Naive thymus-derived CD4-positive, alpha-beta T cell (primary cell): ENCODE data around the gene POP4. TPM values are rescaled to one million over a fixed set of nuclear protein-coding genes. Genes with fewer than 3 reads are reported as not detected.
"Not testable (repeated sequence)": the region's sequence is repeated elsewhere in the genome, so short reads cannot be mapped to it uniquely, and the experiment has no call there.

ENCODE experiments used
- ATAC-seq: fragments of 150-1000 bp; cut with Tn5 transposase; 2 replicates; pipeline ENCODE4 v1.10.0; 2021; ENCODE audit warnings: mild to moderate bottlenecking, moderate library complexity
- CTCF ChIA-PET: fragments of 350-600 bp; sonication (Branson Sonifier 250); formaldehyde crosslinking; loops from one replicate; lab custom pipeline; 2021; ENCODE audit warnings: antibody characterized with exemption; lab: Charles Lee
- POLR2A ChIA-PET: fragments of 350-600 bp; sonication (Branson Sonifier 250); formaldehyde crosslinking; loops from one replicate; lab custom pipeline; 2021; ENCODE audit warnings: antibody characterized with exemption, inconsistent platforms; lab: Charles Lee
- DNase-seq, 9 donors: peaks; one replicate each; pipeline versions ENCODE4 v3.0.0 to v3.0.0-alpha.2; 2020 to 2022; ENCODE audit warnings: mixed read lengths in 1 of 9
- H3K27ac ChIP-seq: one replicate; pipeline ENCODE4 v1.7.0; 2013; ENCODE audit warnings: mild to moderate bottlenecking, low read depth, low read length, moderate library complexity
- H3K27me3 ChIP-seq, 2 donors: one replicate each; pipeline ENCODE4 v1.7.0; 2013; ENCODE audit warnings: low read length in 2 of 2, mild to moderate bottlenecking in 2 of 2, moderate library complexity in 2 of 2; ENCODE audit not compliant: control insufficient read depth in 2 of 2, insufficient read depth in 2 of 2
- H3K36me3 ChIP-seq, 3 experiments: 1 replicate in 2 of 3; 2 replicates in 1 of 3; pipeline ENCODE4 v1.7.0; 2013; ENCODE audit warnings: low read length in 3 of 3, mild to moderate bottlenecking in 3 of 3, moderate library complexity in 1 of 3; ENCODE audit not compliant: insufficient read depth in 3 of 3, control insufficient read depth in 2 of 3
- H3K4me1 ChIP-seq, 2 donors: one replicate each; pipeline ENCODE4 v1.7.0; 2013; ENCODE audit warnings: low read length in 2 of 2, mild to moderate bottlenecking in 2 of 2, moderate library complexity in 1 of 2; ENCODE audit not compliant: control insufficient read depth in 2 of 2, insufficient read depth in 2 of 2
- H3K4me3 ChIP-seq: 2 replicates; pipeline ENCODE4 v1.7.0; 2013; ENCODE audit warnings: mild to moderate bottlenecking, low read length
- H3K9me3 ChIP-seq, 3 experiments: 1 replicate in 2 of 3; 2 replicates in 1 of 3; pipeline ENCODE4 v1.7.0; 2013; ENCODE audit warnings: low read length in 3 of 3; ENCODE audit not compliant: control insufficient read depth in 2 of 3
- H3K27ac Mint-ChIP-seq, 9 donors: one replicate each; pipeline ENCODE4 v1.8.0; 2020 to 2022; ENCODE audit warnings: mixed read lengths in 9 of 9, mild to moderate bottlenecking in 8 of 9, moderate library complexity in 5 of 9, inconsistent platforms in 2 of 9
- H3K27me3 Mint-ChIP-seq, 5 donors: one replicate each; pipeline ENCODE4 v1.8.0; 2021 to 2022; ENCODE audit warnings: mixed read lengths in 5 of 5, mild to moderate bottlenecking in 1 of 5
- H3K36me3 Mint-ChIP-seq, 5 donors: one replicate each; pipeline ENCODE4 v1.8.0; 2020 to 2022; ENCODE audit warnings: mixed read lengths in 5 of 5, mild to moderate bottlenecking in 3 of 5, inconsistent platforms in 1 of 5
- H3K4me1 Mint-ChIP-seq, 7 donors: one replicate each; pipeline ENCODE4 v1.8.0; 2020 to 2022; ENCODE audit warnings: mixed read lengths in 7 of 7, mild to moderate bottlenecking in 3 of 7, inconsistent platforms in 1 of 7
- H3K4me3 Mint-ChIP-seq, 10 donors: one replicate each; pipeline ENCODE4 v1.8.0; 2020 to 2022; ENCODE audit warnings: mild to moderate bottlenecking in 10 of 10, mixed read lengths in 10 of 10, moderate library complexity in 6 of 10, inconsistent platforms in 2 of 10
- H3K9me3 Mint-ChIP-seq, 11 donors: one replicate each; pipeline ENCODE4 v1.8.0; 2020 to 2022; ENCODE audit warnings: mixed read lengths in 11 of 11, mild to moderate bottlenecking in 4 of 11, inconsistent platforms in 1 of 11, moderate library complexity in 1 of 11
- intact Hi-C, 2 donors: fragments of 100-400 bp; cut with micrococcal nuclease; formaldehyde crosslinking; loops; one replicate each; pipeline ENCODE4 v1.15.1; 2023
- polyA plus RNA-seq, 2 donors: library from polyadenylated mRNA; unstranded; fragments of 300-500 nt; fragmentation: Illumina TruSeq; gene quantifications; one replicate each; pipeline ENCODE4 v1.2.3, GENCODE V29; 2021
- total RNA-seq, 6 experiments: library from RNA in 5 of 6; stranded (reverse) in 5 of 6; gene quantifications; 1 replicate in 5 of 6; 2 replicates in 1 of 6; pipeline ENCODE4 v1.2.3 and lab custom pipeline; 2021 to 2026

POP4 gene, protein sequence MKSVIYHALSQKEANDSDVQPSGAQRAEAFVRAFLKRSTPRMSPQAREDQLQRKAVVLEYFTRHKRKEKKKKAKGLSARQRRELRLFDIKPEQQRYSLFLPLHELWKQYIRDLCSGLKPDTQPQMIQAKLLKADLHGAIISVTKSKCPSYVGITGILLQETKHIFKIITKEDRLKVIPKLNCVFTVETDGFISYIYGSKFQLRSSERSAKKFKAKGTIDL
- total RNA-seq: 10 to 100 TPM; 45.3 to 99.1 (median 53.4) TPM
- polyA plus RNA-seq: 100 to 1,000 TPM; 137 to 156 TPM
- total RNA-seq (lab: John Stamatoyannopoulos, UW): 22.7 reads per million, percentile 53 among the genes with 10 or more reads in this experiment

DNA sequence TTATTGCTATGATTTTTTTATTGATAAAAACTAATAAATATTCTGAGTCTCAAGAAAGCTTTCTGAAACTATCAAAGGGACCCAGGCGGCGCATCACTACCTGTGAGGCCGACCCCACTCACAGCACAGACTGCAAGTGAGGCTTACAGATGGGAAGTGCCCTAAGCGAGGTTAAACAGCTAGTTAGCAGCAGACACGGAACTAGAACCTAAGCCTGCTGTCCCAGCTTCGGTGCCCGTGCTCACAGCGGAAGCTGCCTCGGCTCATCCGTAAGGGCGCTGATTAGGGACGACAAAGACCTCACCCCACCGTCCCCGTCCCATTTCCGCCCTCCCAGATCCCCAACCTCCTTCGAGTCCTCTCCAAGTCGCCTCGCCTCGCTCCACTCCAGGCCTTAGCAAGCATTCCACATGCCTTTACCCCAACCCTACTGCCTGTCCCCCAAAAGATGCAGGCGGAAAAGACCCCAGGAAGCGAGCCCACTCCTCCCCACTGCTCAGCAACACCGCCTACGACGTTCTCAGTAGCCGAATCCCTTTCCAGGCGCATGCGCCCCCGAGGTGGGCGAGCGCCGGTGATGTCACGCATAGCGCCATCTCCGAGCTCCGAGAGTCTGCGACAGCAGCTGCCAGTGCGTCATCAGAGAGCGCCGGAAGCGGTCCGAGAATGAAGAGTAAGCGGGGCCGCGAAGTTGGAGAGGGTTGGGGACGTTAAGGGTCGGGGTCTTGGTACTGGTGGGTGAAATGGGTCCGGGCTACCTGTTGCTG lies at the start of gene POP4:
TSS of gene POP4 (plus strand) at position 631 of the 767 bp plus-strand sequence. CDS start at position 667, 36 bp downstream.
- Histone ChIP-seq H3K4me3 (peak within 1 kb of the TSS; percentile 81), H3K27me3 (no peaks in the 10 kb centered on the region), H3K27ac (peak within 1 kb of the TSS; percentile 91), H3K36me3 (peaks cover 3 to 25% (median 9%) of the 10 kb centered on the region in 3 experiments), H3K4me1 (peaks cover 12 to 16% of the 10 kb centered on the region in 2 donors), H3K9me3 (no peaks in the 10 kb centered on the region)
- intact Hi-C loops: loop anchor here (1.0 to 10.0 kb wide), 13 partner anchors 19 to 1811 kb away; partner anchors contain the start of genes UQCRFS1 (in 2 of the 2), URI1 (in 2 of the 2) and CCNE1 (in 1 of the 2)
- peak within 1 kb of the TSS; percentile 95 to 100 (median 98) for H3K4me3 Mint-ChIP-seq
- peaks cover 0 to 5% (median 0%) of the 10 kb centered on the region in 11 donors for H3K9me3 Mint-ChIP-seq
- H3K36me3 Mint-ChIP-seq: peaks cover 5 to 21% (median 9%) of the 10 kb centered on the region in 5 donors
- peak; percentile 89 for ATAC-seq
- peak within 1 kb of the TSS; percentile 100 for H3K27ac Mint-ChIP-seq
- peak; percentile 96 to 98 (median 97) for DNase-seq
- H3K27me3 Mint-ChIP-seq: peaks cover 0 to 5% (median 0%) of the 10 kb centered on the region in 5 donors
- ChIA-PET CTCF (interaction anchor here (0.6 to 3.5 kb wide), 11 partner anchors 56 to 266 kb away, joined by 3 to 39 read pairs (median 10); partner anchors contain the start of genes C19orf12 and PLEKHF1), POLR2A (interaction anchor here (0.7 to 9.9 kb wide), 39 partner anchors 9 to 1812 kb away, joined by 3 to 198 read pairs (median 7); partner anchors contain the start of genes C19orf12, PLEKHF1 and URI1)
- H3K4me1 Mint-ChIP-seq: peaks cover 14 to 40% (median 26%) of the 10 kb centered on the region in 7 donors

DNA sequence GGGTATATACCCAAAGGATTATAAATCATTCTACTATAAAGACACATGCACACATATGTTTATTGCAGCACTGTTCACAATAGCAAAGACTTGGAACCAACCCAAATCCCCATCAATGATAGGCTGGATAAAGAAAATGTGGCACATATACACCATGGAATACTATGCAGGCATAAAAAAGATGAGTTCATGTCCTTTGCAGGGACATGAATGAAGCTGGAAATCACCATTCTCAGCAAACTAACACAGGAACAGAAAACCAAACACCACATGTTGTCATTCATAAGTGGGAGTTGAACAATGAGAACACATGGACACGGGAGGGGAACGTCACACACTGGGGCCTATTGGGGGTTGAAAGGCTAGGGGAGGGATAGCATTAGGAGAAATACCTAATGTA lies 47.0 kb upstream of the POP4 start:
- H3K4me3 ChIP-seq, H3K4me3 Mint-ChIP-seq, intact Hi-C loops, H3K4me1 Mint-ChIP-seq, DNase-seq, H3K27me3 ChIP-seq, H3K27ac Mint-ChIP-seq, H3K27ac ChIP-seq, H3K4me1 ChIP-seq, H3K36me3 ChIP-seq, CTCF ChIA-PET, ATAC-seq, POLR2A ChIA-PET: not testable (repeated sequence)
- Mint-ChIP-seq H3K36me3 (peaks cover 0 to 23% (median 3%) of the 10 kb centered on the region in 5 donors), H3K9me3 (peaks cover 13 to 66% (median 33%) of the 10 kb centered on the region in 11 donors), H3K27me3 (peaks cover 22 to 40% (median 32%) of the 10 kb centered on the region in 5 donors)
- peaks cover 0 to 13% (median 0%) of the 10 kb centered on the region in 3 experiments for H3K9me3 ChIP-seq

DNA sequence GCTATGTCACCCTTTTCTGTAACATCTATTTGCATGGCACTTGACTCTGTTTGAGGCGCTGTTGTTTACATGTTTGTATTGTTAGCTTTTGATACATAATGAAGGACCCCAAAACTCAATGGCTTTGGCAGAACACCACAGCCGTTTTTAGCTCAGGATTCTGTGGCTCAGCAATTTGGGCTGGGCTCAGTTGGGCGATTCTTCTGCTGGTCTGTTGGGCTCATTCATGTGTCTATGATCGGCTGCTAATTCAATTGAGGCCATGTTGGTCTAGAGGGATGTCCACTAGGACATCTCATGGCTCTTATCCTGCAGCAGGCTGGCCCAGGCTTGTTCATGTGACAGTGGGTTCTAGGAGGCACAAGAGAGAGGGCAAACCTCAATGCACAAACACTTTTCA lies 46.3 kb upstream of the POP4 start:
- DNase-seq (no peak), ATAC-seq (no peak)
- H3K27ac ChIP-seq: no peak overlapping the region
- H3K27me3 Mint-ChIP-seq: peaks cover 25 to 40% (median 34%) of the 10 kb centered on the region in 5 donors
- no peak overlapping the region for H3K4me3 Mint-ChIP-seq
- H3K27ac Mint-ChIP-seq: no peak overlapping the region
- H3K4me1 Mint-ChIP-seq: peaks cover 0 to 2% (median 0%) of the 10 kb centered on the region in 7 donors
- no peaks in the 10 kb centered on the region for H3K36me3 ChIP-seq
- H3K36me3 Mint-ChIP-seq: peaks cover 0 to 18% (median 3%) of the 10 kb centered on the region in 5 donors
- ChIA-PET POLR2A (no interaction called here), CTCF (no interaction called here)
- intact Hi-C loops: no loop called here
- no peaks in the 10 kb centered on the region for H3K27me3 ChIP-seq
- no peak overlapping the region for H3K4me3 ChIP-seq
- H3K4me1 ChIP-seq: no peaks in the 10 kb centered on the region
- H3K9me3 ChIP-seq: peaks cover 0 to 10% (median 0%) of the 10 kb centered on the region in 3 experiments
- H3K9me3 Mint-ChIP-seq: peaks cover 8 to 60% (median 28%) of the 10 kb centered on the region in 11 donors

DNA sequence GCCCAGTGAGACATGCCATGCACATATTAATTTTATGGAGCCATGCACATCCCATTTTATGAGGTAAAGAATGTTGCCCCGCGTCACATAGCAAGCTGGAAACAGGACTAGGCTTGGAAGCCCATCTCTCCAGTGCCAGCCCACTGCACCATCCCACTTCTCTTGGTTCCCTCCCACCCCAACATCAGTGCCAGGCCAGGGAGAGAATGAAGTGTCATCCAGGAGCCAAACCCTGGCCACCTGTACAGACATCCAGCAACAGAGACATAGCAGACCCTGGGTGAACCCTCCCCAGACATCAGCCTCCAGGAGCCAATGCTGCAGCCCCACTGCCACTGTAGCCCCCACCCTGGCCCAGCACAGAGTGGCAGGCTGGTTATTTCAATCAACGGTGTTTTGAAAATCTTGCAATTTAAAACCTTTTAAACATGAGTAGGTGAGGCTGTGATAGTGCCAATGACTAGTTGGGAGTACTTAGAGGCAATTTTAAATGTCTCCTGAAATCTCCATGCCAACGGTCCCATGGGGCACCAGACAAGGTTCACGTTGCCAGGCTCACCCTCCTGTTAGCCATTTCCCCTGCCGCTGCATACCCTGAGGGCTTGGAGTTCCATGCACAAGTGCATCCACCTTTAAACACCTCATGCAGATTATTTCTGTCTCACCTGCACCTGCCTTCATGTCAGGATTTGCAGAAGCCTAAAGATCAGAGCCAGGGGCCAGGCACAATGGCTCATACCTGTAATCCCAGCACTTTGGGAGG lies 45.6 kb upstream of the POP4 start:
- Histone ChIP-seq H3K36me3 (no peaks in the 10 kb centered on the region), H3K27me3 (peaks cover 0 to 3% of the 10 kb centered on the region in 2 donors), H3K27ac (no peak overlapping the region), H3K4me1 (no peaks in the 10 kb centered on the region), H3K4me3 (no peak overlapping the region), H3K9me3 (peaks cover 0 to 10% (median 0%) of the 10 kb centered on the region in 3 experiments)
- ATAC-seq (no peak), DNase-seq (no peak)
- no peak overlapping the region for H3K4me3 Mint-ChIP-seq
- H3K27me3 Mint-ChIP-seq: peaks cover 23 to 40% (median 33%) of the 10 kb centered on the region in 5 donors
- intact Hi-C loops: no loop called here
- peaks cover 3 to 52% (median 20%) of the 10 kb centered on the region in 11 donors for H3K9me3 Mint-ChIP-seq
- ChIA-PET CTCF (no interaction called here), POLR2A (no interaction called here)
- peaks cover 0 to 2% (median 0%) of the 10 kb centered on the region in 7 donors for H3K4me1 Mint-ChIP-seq
- peaks cover 0 to 14% (median 3%) of the 10 kb centered on the region in 5 donors for H3K36me3 Mint-ChIP-seq
- H3K27ac Mint-ChIP-seq: no peak overlapping the region

DNA sequence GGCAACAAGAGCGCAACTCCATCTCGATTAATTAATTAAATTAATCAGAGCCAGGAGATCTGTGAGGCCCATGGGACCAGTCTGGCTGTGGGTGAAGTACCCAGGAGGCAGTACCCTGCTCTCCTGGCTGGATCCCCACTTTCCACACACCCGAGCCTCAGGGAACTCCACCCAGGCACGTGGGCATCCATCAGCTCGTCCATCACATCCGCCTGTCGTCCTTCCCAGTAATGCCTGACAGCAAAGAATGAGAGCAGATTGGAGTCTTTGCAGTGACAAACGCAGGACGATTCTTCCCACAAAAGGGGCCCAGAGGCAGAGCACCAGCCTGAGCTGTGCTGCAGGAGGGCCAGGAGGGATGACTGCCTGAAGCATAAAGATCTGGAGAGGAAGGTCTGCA lies 44.5 kb upstream of the POP4 start:
- Mint-ChIP-seq H3K4me3 (no peak overlapping the region), H3K36me3 (peaks cover 0 to 14% (median 3%) of the 10 kb centered on the region in 5 donors), H3K27ac (no peak overlapping the region), H3K4me1 (peaks cover 0 to 2% (median 0%) of the 10 kb centered on the region in 7 donors), H3K27me3 (peaks cover 17 to 36% (median 28%) of the 10 kb centered on the region in 5 donors), H3K9me3 (peaks cover 1 to 41% (median 15%) of the 10 kb centered on the region in 11 donors)
- ChIA-PET CTCF (no interaction called here), POLR2A (no interaction called here)
- Histone ChIP-seq H3K4me3 (no peak overlapping the region), H3K36me3 (no peaks in the 10 kb centered on the region), H3K27me3 (peaks cover 0 to 4% of the 10 kb centered on the region in 2 donors), H3K4me1 (no peaks in the 10 kb centered on the region), H3K27ac (no peak overlapping the region), H3K9me3 (peaks cover 0 to 10% (median 0%) of the 10 kb centered on the region in 3 experiments)
- DNase-seq (no peak), ATAC-seq (no peak)
- intact Hi-C loops: no loop called here
